HCT116 (cell line): ENCODE results near the gene ELAVL1.

ENCODE experiments used
- CTCF ChIP-seq, 3 experiments: fragments of 200-600 bp in 1 of 3; sonication (generic) in 1 of 3; IDR thresholded peaks in 2 of 3; conservative IDR thresholded peaks in 1 of 3; 2 replicates each; pipeline ENCODE4 v1.5.1; 2012 to 2017; ENCODE audit warnings: low read depth in 2 of 3, low read length in 2 of 3, antibody characterized with exemption in 1 of 3, borderline replicate concordance in 1 of 3, control low read depth in 1 of 3, mild to moderate bottlenecking in 1 of 3, mixed read lengths in 1 of 3, mixed run types in 1 of 3, moderate library complexity in 1 of 3; ENCODE audit not compliant: insufficient read depth in 1 of 3
- EZH2 ChIP-seq: fragments of 200-600 bp; sonication (generic); IDR thresholded peaks from 2 replicates; pipeline ENCODE4 v1.6.1; 2017; ENCODE audit warnings: antibody characterized with exemption, mixed run types
- POLR2A ChIP-seq: IDR thresholded peaks from 2 replicates; pipeline ENCODE4 v1.7.0; 2011; ENCODE audit warnings: borderline replicate concordance; ENCODE audit not compliant: insufficient read depth, insufficient read length; ENCODE audit errors: extremely low read depth
- POLR2AphosphoS5 ChIP-seq: IDR thresholded peaks from 2 replicates; pipeline ENCODE4 v1.6.1; 2011; ENCODE audit warnings: mild to moderate bottlenecking, low read depth, low read length, moderate library complexity
- SIN3A ChIP-seq: IDR thresholded peaks from 2 replicates; pipeline ENCODE4 v1.6.1; 2012; ENCODE audit warnings: low read depth
- SP1 ChIP-seq: IDR thresholded peaks from 2 replicates; pipeline ENCODE4 v1.6.1; 2012; ENCODE audit warnings: low read depth
- TCF7L2 ChIP-seq: IDR thresholded peaks from 2 replicates; pipeline ENCODE4 v1.7.0; 2011; ENCODE audit warnings: borderline replicate concordance, inconsistent platforms; ENCODE audit not compliant: insufficient read depth, insufficient read length; ENCODE audit errors: extremely low read depth
- YY1 ChIP-seq: IDR thresholded peaks from 2 replicates; pipeline ENCODE4 v1.6.1; 2011; ENCODE audit warnings: low read length, low read depth, moderate library complexity, mild to moderate bottlenecking; ENCODE audit not compliant: insufficient replicate concordance; ENCODE audit errors: extremely low read depth
- TF ChIP-seq, protein P1 (sequence below): IDR thresholded peaks from 2 replicates; pipeline ENCODE4 v1.6.1; 2012

- TF ChIP-seq CTCF (IDR thresholded peaks at IDR 0.05 in 2 of 3, conservative IDR thresholded peaks at IDR 0.05 in 1 of 3; ENCODE audit: borderline replicate concordance in 1 of 3, insufficient read depth in 1 of 3, low read depth in 2 of 3, low read length in 2 of 3) = no peak
- no peak for TF ChIP-seq POLR2A
- no peak for TF ChIP-seq TCF7L2
- TF ChIP-seq EZH2 = no peak
- no peak for TF ChIP-seq SIN3A
- no peak for TF ChIP-seq YY1
- no peak for TF ChIP-seq SP1
- no peak for TF ChIP-seq POLR2AphosphoS5
- TF ChIP-seq, protein P1, sequence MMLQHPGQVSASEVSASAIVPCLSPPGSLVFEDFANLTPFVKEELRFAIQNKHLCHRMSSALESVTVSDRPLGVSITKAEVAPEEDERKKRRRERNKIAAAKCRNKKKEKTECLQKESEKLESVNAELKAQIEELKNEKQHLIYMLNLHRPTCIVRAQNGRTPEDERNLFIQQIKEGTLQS = no peak
Measured at GRCh38 chr19:7921302-7921966, 84.0 kb downstream of the ELAVL1 start.
